Activated naive CD8-positive, alpha-beta T cell treated with anti-CD3 and anti-CD28 coated beads, Interleukin-2, amount 10 ng/mL, durations not matched to agents 7 days and 5 days (primary cell): ENCODE data around the gene ZNF253. TPM values are rescaled to one million over a fixed set of nuclear protein-coding genes. Genes with fewer than 3 reads are reported as not detected.
A peak's percentile ranks its signal among the peaks of the same experiment; 100 is the strongest.
"Not testable (repeated sequence)": the region's sequence is repeated elsewhere in the genome, so short reads cannot be mapped to it uniquely, and the experiment has no call there.

Source experiments
- ATAC-seq: fragments of 150-1000 bp; cut with Tn5 transposase; one replicate; pipeline ENCODE4 v1.10.0; 2021; ENCODE audit warnings: low read depth, moderate library complexity
- POLR2A ChIA-PET: fragments of 350-600 bp; sonication (Branson Sonifier 250); formaldehyde crosslinking; loops from one replicate; lab custom pipeline; 2021; ENCODE audit warnings: antibody characterized with exemption; lab: Charles Lee
- DNase-seq: peaks from one replicate; pipeline ENCODE4 v3.0.0; 2021
- H3K27ac Mint-ChIP-seq: one replicate; pipeline ENCODE4 v1.8.0; 2022; ENCODE audit warnings: mild to moderate bottlenecking, mixed read lengths
- H3K27me3 Mint-ChIP-seq: one replicate; pipeline ENCODE4 v1.8.0; 2022; ENCODE audit warnings: mild to moderate bottlenecking, moderate library complexity, mixed read lengths
- H3K36me3 Mint-ChIP-seq: one replicate; pipeline ENCODE4 v1.8.0; 2021; ENCODE audit warnings: mild to moderate bottlenecking, mixed read lengths
- H3K4me1 Mint-ChIP-seq: one replicate; pipeline ENCODE4 v1.8.0; 2021; ENCODE audit warnings: mixed read lengths
- H3K4me3 Mint-ChIP-seq: one replicate; pipeline ENCODE4 v1.8.0; 2022; ENCODE audit warnings: mild to moderate bottlenecking, moderate library complexity, mixed read lengths
- H3K9me3 Mint-ChIP-seq: one replicate; pipeline ENCODE4 v1.8.0; 2021; ENCODE audit warnings: mixed read lengths
- total RNA-seq, 2 experiments: library from RNA; stranded (reverse); gene quantifications; one replicate each; pipeline ENCODE4 v1.2.3, GENCODE V29; 2021

The ZNF253 gene
- total RNA-seq = 10 to 100 TPM; 25.6 to 32.4 TPM

- H3K27me3 Mint-ChIP-seq = no peaks in the 10 kb centered on the region
- ATAC-seq = peak; percentile 93
- H3K4me1 Mint-ChIP-seq = peaks cover 14% of the 10 kb centered on the region
- H3K4me3 Mint-ChIP-seq = peak within 1 kb of the TSS; percentile 97
- peak; percentile 91 for DNase-seq
- peak within 1 kb of the TSS; percentile 98 for H3K27ac Mint-ChIP-seq
- H3K9me3 Mint-ChIP-seq = peaks cover 10% of the 10 kb centered on the region
- peaks cover 24% of the 10 kb centered on the region for H3K36me3 Mint-ChIP-seq
- POLR2A ChIA-PET = interaction anchor here (0.5 to 4.6 kb wide), 34 partner anchors 10 to 1493 kb away, joined by 3 to 87 read pairs (median 4); partner anchors contain the start of genes ATP13A1, NDUFA13, TSSK6 and ZNF101
Measured at GRCh38 chr19:19865750-19866610, at the start of gene ZNF253. Gene ZNF253 (plus strand): TSS chr19:19865882. CDS start chr19:19865997, 115 bp downstream.

DNA sequence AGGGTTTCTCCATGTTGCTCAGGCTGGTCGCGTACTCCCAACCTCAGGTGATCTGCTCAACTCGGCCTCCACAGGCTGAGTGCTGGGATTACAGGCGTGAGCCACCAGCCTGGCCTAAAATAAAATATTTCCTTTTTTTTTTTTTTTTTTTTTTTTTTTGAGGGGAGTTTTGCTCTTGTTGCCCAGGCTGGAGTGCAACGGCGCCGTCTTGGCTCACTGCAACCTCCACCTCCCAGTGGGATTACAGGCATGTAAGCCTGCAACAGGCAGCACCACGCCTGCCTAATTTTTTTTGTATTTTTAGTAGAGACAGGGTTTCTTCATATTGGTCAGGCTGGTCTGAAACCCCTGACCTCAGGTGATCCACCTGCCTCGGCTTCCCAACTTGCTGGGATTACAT, 49.0 kb upstream of the ZNF253 start:
- H3K4me3 Mint-ChIP-seq = peak overlapping the region; percentile 52
- peaks cover 17% of the 10 kb centered on the region for H3K4me1 Mint-ChIP-seq
- no peak for DNase-seq
- peaks cover 81% of the 10 kb centered on the region for H3K36me3 Mint-ChIP-seq
- no peak for ATAC-seq
- POLR2A ChIA-PET = interaction anchor here (1.1 to 2.5 kb wide), 2 partner anchors 49 to 149 kb away, joined by 7 to 11 read pairs; partner anchors contain the start of genes ZNF101 and ZNF253
- peaks cover 27% of the 10 kb centered on the region for H3K9me3 Mint-ChIP-seq
- H3K27me3 Mint-ChIP-seq = no peaks in the 10 kb centered on the region
- peak overlapping the region; percentile 80 for H3K27ac Mint-ChIP-seq

GRCh38 chr19:19817357-19817756, 48.3 kb upstream of the ZNF253 start:
- ATAC-seq (peak; percentile 6), DNase-seq (no peak)
- POLR2A ChIA-PET = interaction anchor here (0.7 to 2.5 kb wide), 3 partner anchors 48 to 149 kb away, joined by 3 to 11 read pairs (median 7); partner anchors contain the start of genes ZNF101 and ZNF253
- Mint-ChIP-seq H3K36me3 (peaks cover 75% of the 10 kb centered on the region), H3K4me3 (peak overlapping the region; percentile 52), H3K4me1 (peaks cover 19% of the 10 kb centered on the region), H3K27me3 (no peaks in the 10 kb centered on the region), H3K27ac (peak overlapping the region; percentile 80), H3K9me3 (peaks cover 27% of the 10 kb centered on the region)

DNA sequence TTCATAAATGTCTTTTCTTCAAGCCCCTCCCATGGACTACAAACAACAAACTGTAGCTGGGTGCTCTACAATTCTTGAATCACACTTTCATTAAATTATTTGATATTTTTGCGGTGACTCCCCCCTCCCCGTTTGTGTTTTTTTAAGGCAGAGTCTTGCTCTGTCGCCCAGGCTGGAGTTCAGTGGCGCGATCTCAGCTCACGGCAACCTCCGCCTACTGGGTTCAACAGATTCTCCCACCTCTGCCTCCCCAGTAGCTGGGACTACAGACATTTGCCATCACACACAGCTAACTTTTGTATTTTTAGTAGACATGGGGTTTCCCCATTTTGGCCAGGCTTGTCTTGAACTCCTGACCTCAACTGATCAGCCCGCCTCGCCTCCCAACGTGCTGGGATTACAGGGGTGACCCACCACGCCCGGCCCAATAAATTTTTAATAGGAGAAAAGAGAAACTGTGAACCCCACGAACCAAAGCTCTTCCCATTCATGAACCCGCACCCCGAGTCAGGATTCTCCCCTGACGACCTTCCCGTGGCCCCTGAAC, 44.8 kb upstream of the ZNF253 start:
- POLR2A ChIA-PET = interaction anchor here (0.5 to 4.1 kb wide), 24 partner anchors 8 to 347 kb away, joined by 3 to 87 read pairs (median 6); partner anchors contain the start of genes ATP13A1, ZNF101, ZNF14 and ZNF253
- Mint-ChIP-seq H3K9me3 (peaks cover 27% of the 10 kb centered on the region), H3K27me3 (no peaks in the 10 kb centered on the region), H3K4me3 (peak overlapping the region; percentile 98), H3K36me3 (peaks cover 58% of the 10 kb centered on the region), H3K4me1 (peaks cover 15% of the 10 kb centered on the region), H3K27ac (peak overlapping the region; percentile 99)
- ATAC-seq (no peak), DNase-seq (no peak)

DNA sequence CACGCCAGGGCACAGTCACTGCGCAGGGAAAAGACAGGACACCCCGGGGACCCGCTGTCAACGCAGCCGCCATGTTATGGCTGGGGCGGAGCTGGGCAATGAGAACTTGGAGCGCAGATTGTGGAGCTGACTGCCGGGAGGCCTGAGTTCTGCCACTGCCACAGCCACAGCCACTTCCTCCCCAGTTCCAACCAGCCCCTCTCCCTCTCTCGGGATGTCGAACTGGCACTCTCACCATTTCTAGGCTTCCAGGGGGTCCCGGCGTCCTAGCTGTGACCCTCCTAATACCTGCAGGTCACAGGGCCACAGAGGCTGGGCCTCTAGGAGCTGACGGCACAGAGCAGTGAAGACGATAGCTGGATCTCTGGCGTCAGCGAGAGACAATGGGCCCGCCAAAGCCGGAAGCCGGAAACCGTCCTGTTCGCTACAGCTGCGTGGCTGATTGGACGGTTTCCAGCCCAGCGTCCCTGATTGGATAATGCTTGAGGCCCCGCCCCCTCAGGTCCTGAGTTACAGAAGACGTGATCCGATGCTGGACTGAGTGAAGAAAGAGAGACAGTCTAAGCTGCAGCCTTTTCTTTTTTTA, 44.2 kb upstream of the ZNF253 start, which contains the start of gene ZNF506:
Gene ZNF506 (minus strand): TSS at position 385 of the 586 bp plus-strand sequence. CDS start 147 bp downstream, at position 238.
- peak; percentile 91 for DNase-seq
- H3K27me3 Mint-ChIP-seq = no peaks in the 10 kb centered on the region
- POLR2A ChIA-PET = interaction anchor here (0.5 to 4.1 kb wide), 32 partner anchors 9 to 840 kb away, joined by 3 to 87 read pairs (median 4); partner anchors contain the start of genes ATP13A1, ZNF101, ZNF14 and ZNF253
- H3K9me3 Mint-ChIP-seq = peaks cover 30% of the 10 kb centered on the region
- ATAC-seq = peak; percentile 95
- peak within 1 kb of the TSS; percentile 99 for H3K27ac Mint-ChIP-seq
- H3K4me3 Mint-ChIP-seq = peak within 1 kb of the TSS; percentile 98
- H3K4me1 Mint-ChIP-seq = peaks cover 15% of the 10 kb centered on the region
- H3K36me3 Mint-ChIP-seq = peaks cover 53% of the 10 kb centered on the region

- not testable (repeated sequence) for DNase-seq, ATAC-seq, H3K27me3 Mint-ChIP-seq
- H3K4me1 Mint-ChIP-seq = peaks cover 15% of the 10 kb centered on the region
- peak overlapping the region; percentile 98 for H3K4me3 Mint-ChIP-seq
- H3K27ac Mint-ChIP-seq = peak overlapping the region; percentile 99
- peaks cover 49% of the 10 kb centered on the region for H3K36me3 Mint-ChIP-seq
- H3K9me3 Mint-ChIP-seq = peaks cover 32% of the 10 kb centered on the region
- POLR2A ChIA-PET = interaction anchor here (0.8 to 4.1 kb wide), 27 partner anchors 8 to 839 kb away, joined by 3 to 87 read pairs (median 4); partner anchors contain the start of genes ATP13A1, ZNF101, ZNF14 and ZNF253
Measured at GRCh38 chr19:19821976-19822375, 43.7 kb upstream of the ZNF253 start.

DNA sequence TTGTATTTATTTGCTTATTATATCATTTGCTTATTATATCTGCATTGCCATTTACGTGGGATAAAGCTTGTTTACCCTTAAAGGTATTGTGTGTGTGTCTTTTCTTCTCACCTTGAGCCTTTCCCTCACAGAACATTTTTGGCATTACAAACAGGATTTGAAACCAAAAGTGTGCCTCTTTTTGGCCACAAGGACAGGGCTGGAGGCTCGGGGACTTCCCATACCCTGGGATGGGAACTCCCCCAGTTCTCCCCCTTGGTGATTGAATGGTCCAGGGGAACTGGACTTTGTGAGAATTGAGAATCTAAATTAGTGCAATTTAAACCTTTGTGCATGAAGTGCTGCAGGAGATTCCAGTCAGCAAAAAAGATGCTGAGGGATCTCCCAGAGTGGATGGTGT, 41.8 kb upstream of the ZNF253 start:
- no peak overlapping the region for H3K4me3 Mint-ChIP-seq
- no peak for ATAC-seq
- H3K27me3 Mint-ChIP-seq = no peaks in the 10 kb centered on the region
- H3K27ac Mint-ChIP-seq = no peak overlapping the region
- H3K9me3 Mint-ChIP-seq = peaks cover 38% of the 10 kb centered on the region
- peaks cover 36% of the 10 kb centered on the region for H3K36me3 Mint-ChIP-seq
- POLR2A ChIA-PET = no interaction called here
- DNase-seq = no peak
- peaks cover 7% of the 10 kb centered on the region for H3K4me1 Mint-ChIP-seq

GRCh38 chr19:19826875-19827274, 38.8 kb upstream of the ZNF253 start:
- no peak for ATAC-seq
- Mint-ChIP-seq H3K4me1 (peaks cover 1% of the 10 kb centered on the region), H3K9me3 (peaks cover 50% of the 10 kb centered on the region), H3K27me3 (no peaks in the 10 kb centered on the region), H3K4me3 (no peak overlapping the region), H3K27ac (no peak overlapping the region), H3K36me3 (peaks cover 17% of the 10 kb centered on the region)
- DNase-seq = no peak
- POLR2A ChIA-PET = no interaction called here

DNA sequence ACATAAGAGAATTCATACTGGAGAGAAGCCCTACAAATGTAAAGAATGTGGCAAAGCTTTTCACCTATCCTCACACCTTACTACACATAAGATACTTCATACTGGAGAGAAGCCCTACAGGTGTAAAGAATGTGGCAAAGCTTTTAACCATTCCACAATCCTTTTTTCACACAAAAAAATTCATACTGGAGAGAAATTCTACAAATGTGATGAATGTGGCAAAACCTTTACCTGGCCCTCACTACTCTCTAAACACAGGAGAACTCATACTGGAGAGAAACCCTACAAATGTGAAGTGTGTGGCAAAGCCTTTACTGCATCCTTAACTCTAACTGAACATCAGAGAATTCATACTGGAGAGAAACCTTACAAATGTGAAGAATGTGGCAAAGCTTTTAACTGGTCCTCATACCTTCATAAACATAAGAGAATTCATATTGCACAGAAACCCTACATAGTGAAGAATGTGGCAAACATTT, 30.1 kb upstream of the ZNF253 start:
- no peak overlapping the region for H3K27ac Mint-ChIP-seq
- H3K36me3 Mint-ChIP-seq = peaks cover 3% of the 10 kb centered on the region
- H3K27me3 Mint-ChIP-seq = no peaks in the 10 kb centered on the region
- ATAC-seq = no peak
- H3K4me1 Mint-ChIP-seq = no peaks in the 10 kb centered on the region
- DNase-seq = no peak
- POLR2A ChIA-PET = interaction anchor here (1.0 kb wide), 1 partner anchor 30 kb away, joined by 3 read pairs; the partner anchor contains the start of gene ZNF253
- no peak overlapping the region for H3K4me3 Mint-ChIP-seq
- peaks cover 26% of the 10 kb centered on the region for H3K9me3 Mint-ChIP-seq

DNA sequence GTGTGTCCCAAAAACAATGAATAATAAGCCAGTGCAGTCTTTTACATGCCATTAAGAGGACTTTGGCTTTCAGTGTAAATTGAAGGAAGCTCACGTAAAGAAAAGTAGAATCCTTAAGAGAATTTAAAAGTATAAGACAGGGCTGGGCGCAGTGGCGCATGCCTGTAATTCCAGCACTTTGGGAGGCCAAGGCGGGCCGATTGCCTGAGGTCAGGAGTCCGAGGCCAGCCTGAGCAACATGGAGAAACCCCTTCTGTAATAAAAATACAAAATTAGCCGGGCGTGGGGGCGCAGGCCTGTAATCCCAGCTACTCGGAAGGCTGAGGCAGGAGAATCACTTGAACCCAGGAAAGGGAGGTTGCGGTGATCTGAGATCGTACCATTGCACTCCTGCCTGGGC, 17.9 kb upstream of the ZNF253 start:
- Mint-ChIP-seq H3K27me3 (no peaks in the 10 kb centered on the region), H3K4me3 (no peak overlapping the region), H3K9me3 (peaks cover 17% of the 10 kb centered on the region), H3K27ac (no peak overlapping the region), H3K4me1 (no peaks in the 10 kb centered on the region), H3K36me3 (peaks cover 15% of the 10 kb centered on the region)
- POLR2A ChIA-PET = interaction anchor here (1.6 kb wide), 1 partner anchor 26 kb away, joined by 4 read pairs; the partner anchor contains the start of gene ZNF506
- ATAC-seq = no peak
- DNase-seq = no peak

GRCh38 chr19:19849056-19849455, 16.6 kb upstream of the ZNF253 start:
- POLR2A ChIA-PET = no interaction called here
- H3K9me3 Mint-ChIP-seq = peaks cover 15% of the 10 kb centered on the region
- ATAC-seq = no peak
- no peak for DNase-seq
- no peaks in the 10 kb centered on the region for H3K27me3 Mint-ChIP-seq
- no peak overlapping the region for H3K27ac Mint-ChIP-seq
- H3K36me3 Mint-ChIP-seq = peaks cover 11% of the 10 kb centered on the region
- no peaks in the 10 kb centered on the region for H3K4me1 Mint-ChIP-seq
- no peak overlapping the region for H3K4me3 Mint-ChIP-seq

DNA sequence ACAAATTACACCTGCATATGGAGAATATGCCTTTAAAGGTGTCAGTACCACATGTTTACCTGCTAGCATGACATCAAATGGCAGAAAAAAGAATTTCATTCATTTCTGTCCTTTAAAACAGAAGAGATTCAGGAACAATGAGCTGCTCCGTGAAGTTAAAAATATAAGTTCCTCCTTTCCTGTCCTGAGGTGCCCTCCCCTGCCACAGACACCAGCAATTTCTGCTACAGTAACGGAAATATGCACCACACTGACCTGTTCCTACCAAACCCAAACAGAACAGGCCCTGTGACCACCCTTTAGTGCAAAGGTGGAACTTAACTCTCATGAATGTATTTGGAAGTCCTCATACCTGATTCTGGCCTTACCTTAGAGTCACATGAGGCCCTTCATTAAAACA, 13.9 kb upstream of the ZNF253 start:
- not testable (repeated sequence) for H3K27me3 Mint-ChIP-seq, H3K4me1 Mint-ChIP-seq, DNase-seq, ATAC-seq, H3K4me3 Mint-ChIP-seq, H3K27ac Mint-ChIP-seq
- POLR2A ChIA-PET = interaction anchor here (0.7 to 0.8 kb wide), 2 partner anchors 9 to 50 kb away, joined by 3 to 4 read pairs; no protein-coding TSS in a partner anchor
- Mint-ChIP-seq H3K36me3 (peaks cover 20% of the 10 kb centered on the region), H3K9me3 (peaks cover 16% of the 10 kb centered on the region)
